Liver (tissue), 9 donors: ENCODE data around the gene STAT6. TPM values are rescaled to one million over a fixed set of nuclear protein-coding genes. Genes with fewer than 3 reads are reported as not detected.

ENCODE experiments used
- DNase-seq: peaks from one replicate; pipeline ENCODE4 v3.0.0-alpha.2; 2017; ENCODE audit warnings: low spot score
- H3K27ac ChIP-seq, 2 donors: one replicate each; pipeline ENCODE4 v1.7.0; 2013; ENCODE audit warnings: inconsistent platforms in 2 of 2, low read length in 2 of 2, control low read depth in 1 of 2, low read depth in 1 of 2, mild to moderate bottlenecking in 1 of 2
- H3K27me3 ChIP-seq, 4 donors: one replicate each; pipeline versions ENCODE4 v1.6.1 to v1.7.0; 2013; ENCODE audit warnings: low read length in 3 of 4, inconsistent platforms in 1 of 4, mild to moderate bottlenecking in 1 of 4, moderate library complexity in 1 of 4; ENCODE audit not compliant: control insufficient read depth in 4 of 4, insufficient read depth in 4 of 4
- H3K36me3 ChIP-seq, 4 donors: one replicate each; pipeline versions ENCODE4 v1.6.1 to v1.7.0; 2013; ENCODE audit warnings: low read length in 3 of 4, mild to moderate bottlenecking in 3 of 4, low read depth in 1 of 4, moderate library complexity in 1 of 4; ENCODE audit not compliant: control insufficient read depth in 4 of 4, insufficient read depth in 3 of 4
- H3K4me1 ChIP-seq, 4 donors: one replicate each; pipeline versions ENCODE4 v1.6.1 to v1.7.0; 2013; ENCODE audit warnings: low read length in 3 of 4, mild to moderate bottlenecking in 3 of 4, moderate library complexity in 1 of 4; ENCODE audit not compliant: control insufficient read depth in 4 of 4, insufficient read depth in 4 of 4
- H3K4me3 ChIP-seq, 3 donors: one replicate each; pipeline versions ENCODE4 v1.6.1 to v1.7.0; 2013; ENCODE audit warnings: low read length in 3 of 3, control low read depth in 1 of 3, low read depth in 1 of 3, mild to moderate bottlenecking in 1 of 3
- H3K9ac ChIP-seq, 2 donors: one replicate each; pipeline ENCODE4 v1.7.0; 2013; ENCODE audit warnings: low read length in 2 of 2, mild to moderate bottlenecking in 2 of 2, moderate library complexity in 2 of 2, control low read depth in 1 of 2, low read depth in 1 of 2
- H3K9me3 ChIP-seq, 4 donors: one replicate each; pipeline versions ENCODE4 v1.6.1 to v1.7.0; 2013; ENCODE audit warnings: low read length in 3 of 4; ENCODE audit not compliant: control insufficient read depth in 4 of 4
- CTCF ChIP-seq: fragments of 150-350 bp; IDR thresholded peaks from 2 replicates; pipeline ENCODE4 v1.5.1; 2017; ENCODE audit warnings: improper control_type of control experiment, low read depth, low read length; ENCODE audit not compliant: missing input control
- EGR1 ChIP-seq, 2 donors: IDR thresholded peaks; 2 replicates each; pipeline ENCODE4 v1.6.1; 2016 to 2018; ENCODE audit warnings: antibody characterized with exemption in 2 of 2, low read depth in 2 of 2
- FOXA1 ChIP-seq: IDR thresholded peaks from 2 replicates; pipeline ENCODE4 v1.6.1; 2016; ENCODE audit warnings: antibody characterized with exemption
- FOXA2 ChIP-seq: IDR thresholded peaks from 2 replicates; pipeline ENCODE4 v1.6.1; 2016; ENCODE audit warnings: antibody characterized with exemption
- GABPA ChIP-seq, 2 donors: IDR thresholded peaks in 1 of 2; conservative IDR thresholded peaks in 1 of 2; 2 replicates each; pipeline ENCODE4 v1.6.1; 2016; ENCODE audit warnings: antibody characterized with exemption in 2 of 2, mild to moderate bottlenecking in 1 of 2, moderate library complexity in 1 of 2
- HNF4A ChIP-seq, 2 donors: conservative IDR thresholded peaks; 2 replicates each; pipeline ENCODE4 v1.6.1; 2016; ENCODE audit warnings: antibody characterized with exemption in 2 of 2, mild to moderate bottlenecking in 2 of 2
- HNF4G ChIP-seq: IDR thresholded peaks from 2 replicates; pipeline ENCODE4 v1.6.1; 2016; ENCODE audit warnings: antibody characterized with exemption
- JUND ChIP-seq, 2 donors: IDR thresholded peaks; 2 replicates each; pipeline ENCODE4 v1.6.1; 2016; ENCODE audit warnings: antibody characterized with exemption in 2 of 2
- MAX ChIP-seq: IDR thresholded peaks from 2 replicates; pipeline ENCODE4 v1.6.1; 2016; ENCODE audit warnings: antibody characterized with exemption
- NR2F2 ChIP-seq: IDR thresholded peaks from 2 replicates; pipeline ENCODE4 v1.6.1; 2016; ENCODE audit warnings: antibody characterized with exemption
- RAD21 ChIP-seq, 2 donors: IDR thresholded peaks; 2 replicates each; pipeline ENCODE4 v1.6.1; 2016; ENCODE audit warnings: antibody characterized with exemption in 2 of 2, mild to moderate bottlenecking in 2 of 2
- REST ChIP-seq: IDR thresholded peaks from 2 replicates; pipeline ENCODE4 v1.6.1; 2016; ENCODE audit warnings: antibody characterized with exemption, mild to moderate bottlenecking
- RXRA ChIP-seq, 2 donors: IDR thresholded peaks; 2 replicates each; pipeline ENCODE4 v1.6.1; 2017 to 2018; ENCODE audit warnings: antibody characterized with exemption in 2 of 2, mild to moderate bottlenecking in 1 of 2
- SP1 ChIP-seq: IDR thresholded peaks from 2 replicates; pipeline ENCODE4 v1.6.1; 2018; ENCODE audit warnings: antibody characterized with exemption, mild to moderate bottlenecking
- TAF1 ChIP-seq: conservative IDR thresholded peaks from 2 replicates; pipeline ENCODE4 v1.6.1; 2016; ENCODE audit warnings: antibody characterized with exemption, mild to moderate bottlenecking
- YY1 ChIP-seq: IDR thresholded peaks from 2 replicates; pipeline ENCODE4 v1.6.1; 2016; ENCODE audit warnings: antibody characterized with exemption, mild to moderate bottlenecking
- ZBTB33 ChIP-seq: IDR thresholded peaks from 2 replicates; pipeline ENCODE4 v1.6.1; 2016; ENCODE audit warnings: antibody characterized with exemption
- WGBS: extraction: QIAGEN DNeasy Blood & Tissue Kit; methylation state at CpG from one replicate; pipeline ENCODE4 v1.1.7; 2013; 5-methylcytosine and 5-hydroxymethylcytosine counted together
- polyA plus RNA-seq, 2 donors: library from polyadenylated mRNA; stranded (reverse) in 1 of 2; unstranded in 1 of 2; fragments of 200-250 nt in 1 of 2; fragments of >200 nt in 1 of 2; fragmentation: Nextera tagmentation in 1 of 2; extraction: Ambion mirVana in 1 of 2; gene quantifications; one replicate each; pipeline versions ENCODE4 v1.2.1 to v1.2.3, GENCODE V29; 2013 to 2015
- total RNA-seq, 2 donors: library from RNA; depleted of rRNA; stranded (reverse); fragments of >200 nt; gene quantifications; one replicate each; pipeline ENCODE4 v1.2.3, GENCODE V29; 2014
- TF ChIP-seq, protein P1 (sequence below): IDR thresholded peaks from 2 replicates; pipeline ENCODE4 v1.6.1; 2016; ENCODE audit warnings: antibody characterized with exemption
- donor health status: healthy.
- donor health status: healthy.
- donor health status: healthy.
- donor health status: healthy.
- donor health status: healthy.

Gene STAT6
- total and polyA plus RNA-seq, 4 donors: 27.4 to 57.4 (median 43.6) TPM

GRCh38 chr12:57047981-57048380, 63.2 kb downstream of the STAT6 start:
- Histone ChIP-seq H3K27me3 (no peaks in the 10 kb centered on the region), H3K9me3 (no peaks in the 10 kb centered on the region), H3K4me1 (no peaks in the 10 kb centered on the region), H3K27ac (no peak overlapping the region), H3K36me3 (no peaks in the 10 kb centered on the region), H3K9ac (no peak overlapping the region), H3K4me3 (no peak overlapping the region)
- TF ChIP-seq FOXA1: no peak
- no peak for TF ChIP-seq GABPA (IDR thresholded peaks at IDR 0.05 in 1 of 2, conservative IDR thresholded peaks at IDR 0.05 in 1 of 2)
- TF ChIP-seq YY1: no peak
- TF ChIP-seq TAF1: no peak
- TF ChIP-seq RAD21 (IDR thresholded peaks at IDR 0.05): no peak
- TF ChIP-seq SP1: no peak
- no peak for TF ChIP-seq ZBTB33
- no peak for TF ChIP-seq MAX
- no peak for TF ChIP-seq CTCF
- TF ChIP-seq JUND (IDR thresholded peaks at IDR 0.05): no peak
- TF ChIP-seq HNF4A (conservative IDR thresholded peaks at IDR 0.05): no peak
- TF ChIP-seq, protein P1, sequence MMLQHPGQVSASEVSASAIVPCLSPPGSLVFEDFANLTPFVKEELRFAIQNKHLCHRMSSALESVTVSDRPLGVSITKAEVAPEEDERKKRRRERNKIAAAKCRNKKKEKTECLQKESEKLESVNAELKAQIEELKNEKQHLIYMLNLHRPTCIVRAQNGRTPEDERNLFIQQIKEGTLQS: no peak
- no peak for TF ChIP-seq EGR1 (IDR thresholded peaks at IDR 0.05; ENCODE audit: low read depth in 2 of 2)
- no peak for TF ChIP-seq HNF4G
- no peak for TF ChIP-seq REST
- TF ChIP-seq FOXA2: no peak
- TF ChIP-seq RXRA (IDR thresholded peaks at IDR 0.05): no peak
- no peak for TF ChIP-seq NR2F2
- WGBS: 91% methylated on average over 1 of the region's 1 CpG
- no peak for DNase-seq
